ENCODE results near the gene TXNDC8.
"Not testable (repeated sequence)": the region's sequence is repeated elsewhere in the genome, so short reads cannot be mapped to it uniquely, and the experiment has no call there.

TXNDC8 gene

GRCh38 chr9:110337727-110338126 is at the start of gene TXNDC8:
Gene TXNDC8, minus strand, starts transcription at chr9:110337863.
- no peak for DNase-seq (ENCODE audit: low read depth in 2 of 3, low spot score in 1 of 3)

- DNase-seq (ENCODE audit: low read depth in 2 of 3, low spot score in 1 of 3): no peak
Observed at GRCh38 chr9:110383491-110383890, 45.8 kb upstream of the TXNDC8 start.

GRCh38 chr9:110382731-110383130 is 45.1 kb upstream of the TXNDC8 start:
- DNase-seq (ENCODE audit: low read depth in 2 of 3, low spot score in 1 of 3): no peak

GRCh38 chr9:110371411-110372007 is 33.8 kb upstream of the TXNDC8 start:
- no peak for DNase-seq (ENCODE audit: low read depth in 2 of 3, low spot score in 1 of 3)

GRCh38 chr9:110370315-110370714 is 32.7 kb upstream of the TXNDC8 start:
- no peak for DNase-seq (ENCODE audit: low read depth in 2 of 3, low spot score in 1 of 3)

- DNase-seq (ENCODE audit: low read depth in 2 of 3, low spot score in 1 of 3): no peak
Observed at GRCh38 chr9:110364451-110364850, 26.8 kb upstream of the TXNDC8 start.

- not testable (repeated sequence) for DNase-seq (ENCODE audit: low read depth in 2 of 3, low spot score in 1 of 3)
Observed at GRCh38 chr9:110358992-110359391, 21.3 kb upstream of the TXNDC8 start.

- DNase-seq (ENCODE audit: low read depth in 2 of 3, low spot score in 1 of 3): no peak
Observed at GRCh38 chr9:110357505-110357904, 19.8 kb upstream of the TXNDC8 start.

- DNase-seq (ENCODE audit: low read depth in 2 of 3, low spot score in 1 of 3): no peak
Observed at GRCh38 chr9:110356639-110357395, 19.2 kb upstream of the TXNDC8 start.

- DNase-seq (ENCODE audit: low read depth in 2 of 3, low spot score in 1 of 3): no peak
Observed at GRCh38 chr9:110355911-110356310, 18.2 kb upstream of the TXNDC8 start.

GRCh38 chr9:110351009-110351467 is 13.4 kb upstream of the TXNDC8 start:
- no peak for DNase-seq (ENCODE audit: low read depth in 2 of 3, low spot score in 1 of 3)

- no peak for DNase-seq (ENCODE audit: low read depth in 2 of 3, low spot score in 1 of 3)
Observed at GRCh38 chr9:110346325-110346724, 8.7 kb upstream of the TXNDC8 start.

GRCh38 chr9:110344821-110345220 is 7.2 kb upstream of the TXNDC8 start:
- DNase-seq (ENCODE audit: low read depth in 2 of 3, low spot score in 1 of 3): no peak

GRCh38 chr9:110343551-110343950 is 5.9 kb upstream of the TXNDC8 start:
- no peak for DNase-seq (ENCODE audit: low read depth in 2 of 3, low spot score in 1 of 3)

- no peak for DNase-seq (ENCODE audit: low read depth in 2 of 3, low spot score in 1 of 3)
Observed at GRCh38 chr9:110340306-110340705, 2.6 kb upstream of the TXNDC8 start.

GRCh38 chr9:110338143-110338542 is 480 bp upstream of the TXNDC8 start:
- no peak for DNase-seq (ENCODE audit: low read depth in 2 of 3, low spot score in 1 of 3)

GRCh38 chr9:110336363-110336762 is 1.3 kb downstream of the TXNDC8 start:
- no peak for DNase-seq (ENCODE audit: low read depth in 2 of 3, low spot score in 1 of 3)

GRCh38 chr9:110334871-110335270 is 2.8 kb downstream of the TXNDC8 start:
- no peak for DNase-seq (ENCODE audit: low read depth in 2 of 3, low spot score in 1 of 3)

GRCh38 chr9:110334183-110334582 is 3.5 kb downstream of the TXNDC8 start:
- DNase-seq (ENCODE audit: low read depth in 2 of 3, low spot score in 1 of 3): no peak

GRCh38 chr9:110332766-110333165 is 4.9 kb downstream of the TXNDC8 start:
- no peak for DNase-seq (ENCODE audit: low read depth in 2 of 3, low spot score in 1 of 3)

- DNase-seq (ENCODE audit: low read depth in 2 of 3, low spot score in 1 of 3): no peak
Observed at GRCh38 chr9:110330484-110331105, 7.1 kb downstream of the TXNDC8 start.

- no peak for DNase-seq (ENCODE audit: low read depth in 2 of 3, low spot score in 1 of 3)
Observed at GRCh38 chr9:110329639-110330230, 7.9 kb downstream of the TXNDC8 start.

Data from stimulated activated CD4-positive, alpha-beta T cell treated with anti-CD3 and anti-CD28 coated beads, Interleukin-12 subunit alpha, Interleukin-12 subunit beta, amount 100 ng/mL, for 48 hours (primary cell).